GM21576 (cell line): ENCODE measurements around the gene ANKRD22.

Source experiments
- ATAC-seq: cut with Tn5 transposase; IDR thresholded peaks from one replicate; pipeline ENCODE4 v1.9.1; 2021; ENCODE audit warnings: mild to moderate bottlenecking, moderate library complexity; ENCODE audit not compliant: unreplicated experiment

The ANKRD22 gene

GRCh38 chr10:88879534-88880281 lies 28.1 kb upstream of the ANKRD22 start, which contains the start of gene STAMBPL1:
TSS of gene STAMBPL1 (plus strand) at chr10:88880245. CDS start at chr10:88901709, 21,464 bp downstream.
- ATAC-seq = peak; percentile 56

- ATAC-seq = no peak
These were observed 25.7 kb upstream of the ANKRD22 start for GRCh38 chr10:88877298-88877697.

- no peak for ATAC-seq
These were observed 23.4 kb upstream of the ANKRD22 start for GRCh38 chr10:88875081-88875480.

GRCh38 chr10:88874281-88874680 lies 22.6 kb upstream of the ANKRD22 start:
- no peak for ATAC-seq

- ATAC-seq = no peak
These were observed 22.1 kb upstream of the ANKRD22 start for GRCh38 chr10:88873757-88874156.

- ATAC-seq = no peak
These were observed 18.4 kb upstream of the ANKRD22 start for GRCh38 chr10:88870089-88870488.

- no peak for ATAC-seq
These were observed 14.8 kb upstream of the ANKRD22 start for GRCh38 chr10:88866454-88866853.

- ATAC-seq = no peak
These were observed 13.7 kb upstream of the ANKRD22 start for GRCh38 chr10:88865281-88865876.

GRCh38 chr10:88861036-88861435 lies 9.4 kb upstream of the ANKRD22 start:
- ATAC-seq = no peak

GRCh38 chr10:88858491-88858890 lies 6.8 kb upstream of the ANKRD22 start:
- no peak for ATAC-seq

- ATAC-seq = no peak
These were observed 6.2 kb upstream of the ANKRD22 start for GRCh38 chr10:88857831-88858230.

GRCh38 chr10:88854684-88855083 lies 3.0 kb upstream of the ANKRD22 start:
- no peak for ATAC-seq

GRCh38 chr10:88853155-88853881 lies 1.7 kb upstream of the ANKRD22 start:
- no peak for ATAC-seq

GRCh38 chr10:88852327-88852726 lies 683 bp upstream of the ANKRD22 start:
- ATAC-seq = no peak

GRCh38 chr10:88850712-88851111 lies 932 bp downstream of the ANKRD22 start:
- ATAC-seq = no peak

GRCh38 chr10:88849234-88849633 lies 2.4 kb downstream of the ANKRD22 start:
- ATAC-seq = no peak

GRCh38 chr10:88848499-88848898 lies 3.1 kb downstream of the ANKRD22 start:
- no peak for ATAC-seq

GRCh38 chr10:88843171-88843570 lies 8.5 kb downstream of the ANKRD22 start:
- ATAC-seq = no peak

GRCh38 chr10:88841316-88842111 lies 10.1 kb downstream of the ANKRD22 start:
- no peak for ATAC-seq

- no peak for ATAC-seq
These were observed 10.8 kb downstream of the ANKRD22 start for GRCh38 chr10:88840881-88841280.

- no peak for ATAC-seq
These were observed 11.5 kb downstream of the ANKRD22 start for GRCh38 chr10:88840104-88840503.
